ENCODE results near the gene CMPK2.

GRCh38 chr2:6832596-6833299 is 33.0 kb downstream of the CMPK2 start:
- TF ChIP-seq EZH2 (IDR thresholded peaks at IDR 0.05) = no peak
- TF ChIP-seq POLR2AphosphoS5 (IDR thresholded peaks at IDR 0.05; ENCODE audit: borderline replicate concordance, low read depth, low read length) = no peak

Data from SK-N-MC (cell line).